Spinal cord (tissue), 10 donors: ENCODE results near the gene INSYN1. TPM values are rescaled to one million over a fixed set of nuclear protein-coding genes. Genes with fewer than 3 reads are reported as not detected.

ENCODE experiments used
- DNase-seq, 6 donors: peaks; one replicate each; pipeline versions ENCODE4 v3.0.0 to v3.0.0-alpha.2; 2013 to 2015; ENCODE audit warnings: low spot score in 6 of 6, low read depth in 4 of 6
- H3K27ac ChIP-seq: one replicate; pipeline ENCODE4 v1.5.1; 2013; ENCODE audit warnings: low read depth, low read length, control low read depth
- H3K27me3 ChIP-seq: one replicate; pipeline ENCODE4 v1.6.1; 2013; ENCODE audit warnings: low read length; ENCODE audit not compliant: control insufficient read depth, insufficient read depth
- H3K36me3 ChIP-seq: one replicate; pipeline ENCODE4 v1.6.1; 2013; ENCODE audit warnings: low read length; ENCODE audit not compliant: control insufficient read depth, insufficient read depth
- H3K4me1 ChIP-seq: one replicate; pipeline ENCODE4 v1.6.1; 2013; ENCODE audit warnings: low read length; ENCODE audit not compliant: control insufficient read depth, insufficient read depth
- H3K4me3 ChIP-seq: one replicate; pipeline ENCODE4 v1.5.1; 2013; ENCODE audit warnings: low read depth, low read length, control low read depth
- H3K9me3 ChIP-seq: one replicate; pipeline ENCODE4 v1.6.1; 2013; ENCODE audit warnings: low read length; ENCODE audit not compliant: control insufficient read depth, insufficient read depth
- WGBS: methylation state at CpG from one replicate; pipeline ENCODE4 v1.1.5; 2013; ENCODE audit warnings: missing lambda C conversion rate; ENCODE audit not compliant: insufficient coverage; 5-methylcytosine and 5-hydroxymethylcytosine counted together
- polyA plus RNA-seq, 2 donors: library from polyadenylated mRNA; unstranded; fragments of 120-200 nt; gene quantifications; one replicate each; pipeline ENCODE4 v1.2.1, GENCODE V29; 2013; ENCODE audit not compliant: insufficient read length in 2 of 2
- total RNA-seq, 2 donors: library from RNA; depleted of rRNA in 1 of 2; stranded (reverse); fragments of 120-200 nt in 1 of 2; fragments of >200 nt in 1 of 2; gene quantifications; one replicate each; pipeline versions ENCODE4 v1.2.3 to v1.2.4, GENCODE V29; 2013 to 2014
- donor health status: healthy.

Gene INSYN1
- total and polyA plus RNA-seq, 4 donors: 24.2 to 138 (median 76.6) TPM

GRCh38 chr15:73760330-73761329, 7.5 kb upstream of the INSYN1 start:
- 63% methylated on average over 10 of the region's 11 CpGs for WGBS
- H3K27ac ChIP-seq: no peak overlapping the region

GRCh38 chr15:73758461-73758860, 5.3 kb upstream of the INSYN1 start:
- DNase-seq: no peak
- Histone ChIP-seq H3K9me3 (no peaks in the 10 kb centered on the region), H3K36me3 (no peaks in the 10 kb centered on the region), H3K4me3 (no peak overlapping the region), H3K27ac (no peak overlapping the region), H3K27me3 (no peaks in the 10 kb centered on the region), H3K4me1 (peaks cover 8% of the 10 kb centered on the region)
- 79% methylated on average over 5 of the region's 5 CpGs for WGBS

More at GRCh38 chr15:73760330-73761329, 7.5 kb upstream of the INSYN1 start:
- H3K4me1 ChIP-seq: peaks cover 4% of the 10 kb centered on the region
- H3K9me3 ChIP-seq: no peaks in the 10 kb centered on the region
- DNase-seq: no peak
- H3K27me3 ChIP-seq: no peaks in the 10 kb centered on the region
- no peak overlapping the region for H3K4me3 ChIP-seq
- no peaks in the 10 kb centered on the region for H3K36me3 ChIP-seq

- Histone ChIP-seq H3K27me3 (no peaks in the 10 kb centered on the region), H3K9me3 (no peaks in the 10 kb centered on the region), H3K36me3 (no peaks in the 10 kb centered on the region), H3K4me3 (no peak overlapping the region), H3K27ac (no peak overlapping the region), H3K4me1 (peaks cover 11% of the 10 kb centered on the region)
- DNase-seq: no peak
These were observed 4.4 kb upstream of the INSYN1 start for GRCh38 chr15:73757571-73757970.

- H3K27ac ChIP-seq: no peak overlapping the region
- peak in 2 of 6 donors; percentile 49 to 83 for DNase-seq
- no peak overlapping the region for H3K4me3 ChIP-seq
- 100% methylated on average over 1 of the region's 3 CpGs for WGBS
- H3K36me3 ChIP-seq: no peaks in the 10 kb centered on the region
- H3K4me1 ChIP-seq: peaks cover 15% of the 10 kb centered on the region
- no peaks in the 10 kb centered on the region for H3K9me3 ChIP-seq
- H3K27me3 ChIP-seq: no peaks in the 10 kb centered on the region
These were observed 3.9 kb upstream of the INSYN1 start for GRCh38 chr15:73756947-73757513.

- 70% methylated on average over 2 of the region's 2 CpGs for WGBS
- no peak for DNase-seq
- Histone ChIP-seq H3K4me1 (peaks cover 20% of the 10 kb centered on the region), H3K9me3 (no peaks in the 10 kb centered on the region), H3K27me3 (no peaks in the 10 kb centered on the region), H3K27ac (no peak overlapping the region), H3K4me3 (no peak overlapping the region), H3K36me3 (no peaks in the 10 kb centered on the region)
These were observed 3.2 kb upstream of the INSYN1 start for GRCh38 chr15:73756390-73756789.

GRCh38 chr15:73755946-73756345, 2.8 kb upstream of the INSYN1 start:
- Histone ChIP-seq H3K4me1 (peaks cover 24% of the 10 kb centered on the region), H3K27me3 (no peaks in the 10 kb centered on the region), H3K36me3 (peaks cover 4% of the 10 kb centered on the region), H3K4me3 (no peak overlapping the region), H3K9me3 (no peaks in the 10 kb centered on the region), H3K27ac (no peak overlapping the region)
- no peak for DNase-seq
- 100% methylated on average over 2 of the region's 3 CpGs for WGBS

- H3K36me3 ChIP-seq: peaks cover 9% of the 10 kb centered on the region
- no peak overlapping the region for H3K27ac ChIP-seq
- no peaks in the 10 kb centered on the region for H3K27me3 ChIP-seq
- 94% methylated on average over 4 of the region's 5 CpGs for WGBS
- peaks cover 29% of the 10 kb centered on the region for H3K4me1 ChIP-seq
- H3K9me3 ChIP-seq: no peaks in the 10 kb centered on the region
- DNase-seq: no peak
- H3K4me3 ChIP-seq: no peak overlapping the region
These were observed 2.3 kb upstream of the INSYN1 start for GRCh38 chr15:73755481-73755880.

GRCh38 chr15:73754461-73754860, 1.3 kb upstream of the INSYN1 start:
- H3K36me3 ChIP-seq: peaks cover 15% of the 10 kb centered on the region
- H3K27ac ChIP-seq: no peak overlapping the region
- peaks cover 39% of the 10 kb centered on the region for H3K4me1 ChIP-seq
- no peaks in the 10 kb centered on the region for H3K9me3 ChIP-seq
- no peak for DNase-seq
- no peak overlapping the region for H3K4me3 ChIP-seq
- H3K27me3 ChIP-seq: no peaks in the 10 kb centered on the region
- 72% methylated on average over 8 of the region's 8 CpGs for WGBS

GRCh38 chr15:73752806-73753193, 351 bp downstream of the INSYN1 start:
- Histone ChIP-seq H3K27ac (no peak overlapping the region), H3K27me3 (no peaks in the 10 kb centered on the region), H3K4me3 (peak overlapping the region; percentile 57), H3K9me3 (no peaks in the 10 kb centered on the region), H3K36me3 (peaks cover 25% of the 10 kb centered on the region), H3K4me1 (peaks cover 56% of the 10 kb centered on the region)
- DNase-seq: peak in 3 of 6 donors; percentile 18 to 80 (median 72)
- 0% methylated on average over 55 of the region's 56 CpGs for WGBS
